GM12878 (cell line): ENCODE measurements around the gene PRPF6. TPM values are rescaled to one million over a fixed set of nuclear protein-coding genes. Genes with fewer than 3 reads are reported as not detected.

Experiments used
- ATAC-seq: fragments of 200-7000 bp; cut with Tn5 transposase; 3 replicates; pipeline ENCODE4 v1.9.1; 2020; ENCODE audit warnings: mild to moderate bottlenecking, moderate library complexity
- BruUV-seq: library from RNA; stranded (reverse); fragments of 400-500 nt; replicated peaks from 2 replicates; lab custom pipeline; 2021; lab: Mats Ljungman, UMichigan
- CTCF ChIA-PET: fragments of 300-600 bp; sonication (Branson Sonifier 250); formaldehyde crosslinking; extraction: SDS; loops from one replicate; lab custom pipeline; 2021; ENCODE audit warnings: inconsistent platforms; lab: Yijun Ruan, JAX
- POLR2A ChIA-PET: fragments of 350-600 bp; formaldehyde crosslinking; extraction: SDS; loops from one replicate; lab custom pipeline; 2021; ENCODE audit warnings: inconsistent platforms; lab: Charles Lee
- RAD21 ChIA-PET: fragments of 300-600 bp; sonication (Branson Sonifier 250); formaldehyde crosslinking; loops from one replicate; lab custom pipeline; 2023; ENCODE audit warnings: antibody characterized with exemption; ENCODE audit not compliant: unreplicated experiment; lab: Charles Lee
- SMC1A ChIA-PET: fragments of 300-600 bp; sonication (Branson Sonifier 250); formaldehyde crosslinking; loops from one replicate; lab custom pipeline; 2023; ENCODE audit not compliant: unreplicated experiment, uncharacterized antibody; lab: Charles Lee
- DNase-seq: peaks from one replicate; pipeline ENCODE4 v3.0.0-alpha.2; 2011; ENCODE audit warnings: low read depth, low spot score
- FAIRE-seq: peaks from 3 replicates; lab custom pipeline; 2011; peaks lifted over from hg19 to GRCh38; lab: Jason Lieb, UNC
- H2AFZ ChIP-seq: 2 replicates; pipeline ENCODE4 v1.6.0; 2011; ENCODE audit warnings: low read depth, low read length, control low read depth; ENCODE audit not compliant: control insufficient read depth
- H3K27ac ChIP-seq: 2 replicates; pipeline ENCODE4 v1.5.1; 2011; ENCODE audit warnings: control low read depth; ENCODE audit not compliant: control insufficient read depth, insufficient read depth
- H3K27me3 ChIP-seq, 2 experiments: replicated peaks in 1 of 2; 2 replicates each; pipeline versions ENCODE4 v1.6.0 to v1.6.1; 2011; ENCODE audit warnings: low read length in 1 of 2; ENCODE audit not compliant: control insufficient read depth in 2 of 2, insufficient read depth in 2 of 2
- H3K36me3 ChIP-seq, 2 experiments: 2 replicates each; pipeline ENCODE4 v1.5.1; 2011; ENCODE audit warnings: low read length in 1 of 2; ENCODE audit not compliant: control insufficient read depth in 2 of 2, insufficient read depth in 2 of 2
- H3K4me1 ChIP-seq: 2 replicates; pipeline ENCODE4 v1.6.1; 2011; ENCODE audit warnings: mild to moderate bottlenecking, low read length, moderate library complexity, mixed read lengths; ENCODE audit not compliant: control insufficient read depth, insufficient read depth
- H3K4me2 ChIP-seq: 2 replicates; pipeline ENCODE4 v1.6.0; 2011; ENCODE audit warnings: control low read depth; ENCODE audit not compliant: control insufficient read depth, insufficient read depth
- H3K4me3 ChIP-seq: fragments of 200-600 bp; sonication (generic); 2 replicates; pipeline ENCODE4 v1.5.1; 2016
- H3K79me2 ChIP-seq: 2 replicates; pipeline ENCODE4 v1.6.0; 2011; ENCODE audit warnings: low read length; ENCODE audit not compliant: control insufficient read depth, insufficient read depth
- H3K9ac ChIP-seq: 2 replicates; pipeline ENCODE4 v1.8.0; 2011; ENCODE audit warnings: low read length, control low read depth, mixed read lengths; ENCODE audit not compliant: control insufficient read depth, insufficient read depth
- H3K9me3 ChIP-seq: replicated peaks from 3 replicates; pipeline ENCODE4 v1.5.1; 2011; ENCODE audit warnings: mild to moderate bottlenecking, low read length; ENCODE audit not compliant: control insufficient read depth, insufficient read depth
- H4K20me1 ChIP-seq: 2 replicates; pipeline ENCODE4 v1.6.0; 2011; ENCODE audit not compliant: control insufficient read depth, insufficient read depth
- BACH1 ChIP-seq: fragments of 450-650 bp; IDR thresholded peaks from 2 replicates; pipeline ENCODE4 v1.6.1; 2017; ENCODE audit warnings: mild to moderate bottlenecking, borderline replicate concordance
- CHD2 ChIP-seq: IDR thresholded peaks from 2 replicates; pipeline ENCODE4 v1.6.1; 2011; ENCODE audit warnings: low read depth, low read length, improper control_type of control experiment, borderline replicate concordance
- E2F4 ChIP-seq: IDR thresholded peaks from 2 replicates; pipeline ENCODE4 v1.6.1; 2012; ENCODE audit warnings: low read depth, low read length, improper control_type of control experiment
- EP300 ChIP-seq, 2 experiments: fragments of 150-350 bp in 1 of 2; IDR thresholded peaks; 2 replicates each; pipeline ENCODE4 v1.6.1; 2011 to 2012; ENCODE audit warnings: low read depth in 2 of 2, low read length in 2 of 2, borderline replicate concordance in 1 of 2, improper control_type of control experiment in 1 of 2, inconsistent platforms in 1 of 2; ENCODE audit not compliant: control insufficient read depth in 1 of 2
- EZH2 ChIP-seq: IDR thresholded peaks from 2 replicates; pipeline ENCODE4 v1.6.1; 2012; ENCODE audit warnings: low read depth, mild to moderate bottlenecking, control low read depth, inconsistent platforms, low read length, borderline replicate concordance; ENCODE audit not compliant: control insufficient read depth
- IKZF2 ChIP-seq, 2 experiments: fragments of 450-650 bp; IDR thresholded peaks; 2 replicates each; pipeline ENCODE4 v1.6.1; 2017; ENCODE audit warnings: mild to moderate bottlenecking in 2 of 2, moderate library complexity in 2 of 2
- JUNB ChIP-seq: IDR thresholded peaks from 2 replicates; pipeline ENCODE4 v1.6.1; 2016; ENCODE audit warnings: antibody characterized with exemption, mild to moderate bottlenecking
- JUND ChIP-seq: IDR thresholded peaks from 2 replicates; pipeline ENCODE4 v1.6.1; 2012; ENCODE audit warnings: low read depth, mild to moderate bottlenecking, low read length, improper control_type of control experiment, moderate library complexity
- MLLT1 ChIP-seq: fragments of 450-650 bp; IDR thresholded peaks from 2 replicates; pipeline ENCODE4 v1.6.1; 2016; ENCODE audit warnings: mild to moderate bottlenecking
- PBX3 ChIP-seq: IDR thresholded peaks from 2 replicates; pipeline ENCODE4 v1.6.1; 2011; ENCODE audit warnings: mild to moderate bottlenecking, low read depth, low read length, moderate library complexity; ENCODE audit not compliant: insufficient replicate concordance
- SMAD1 ChIP-seq: fragments of 450-650 bp; IDR thresholded peaks from 2 replicates; pipeline ENCODE4 v1.6.1; 2018; ENCODE audit warnings: mild to moderate bottlenecking, low read depth; ENCODE audit not compliant: partially characterized antibody
- SREBF2 ChIP-seq: IDR thresholded peaks from 2 replicates; pipeline ENCODE4 v1.6.1; 2012; ENCODE audit warnings: mild to moderate bottlenecking, low read length
- TCF3 ChIP-seq: IDR thresholded peaks from 2 replicates; pipeline ENCODE4 v1.6.1; 2012; ENCODE audit warnings: low read depth, mild to moderate bottlenecking, low read length, borderline replicate concordance; ENCODE audit not compliant: insufficient read depth
- ZBTB11 ChIP-seq: fragments of 450-650 bp; formaldehyde crosslinking; IDR thresholded peaks from 2 replicates; pipeline ENCODE4 v1.5.0; 2022; ENCODE audit warnings: mild to moderate bottlenecking, missing genetic modification characterization
- ZNF24 ChIP-seq: fragments of 450-650 bp; IDR thresholded peaks from 2 replicates; pipeline ENCODE4 v1.6.1; 2017; ENCODE audit warnings: antibody characterized with exemption, mild to moderate bottlenecking
- ZNF274 ChIP-seq: IDR thresholded peaks from one replicate; pipeline ENCODE4 v1.8.0; 2011; ENCODE audit not compliant: insufficient read length, insufficient read depth
- ZZZ3 ChIP-seq: IDR thresholded peaks from 2 replicates; pipeline ENCODE4 v1.6.1; 2011; ENCODE audit warnings: low read depth; ENCODE audit not compliant: control insufficient read depth, insufficient read length
- WGBS: methylation state at CpG from one replicate; pipeline ENCODE4 v1.1.6; 2016; ENCODE audit warnings: low lambda C conversion rate; ENCODE audit not compliant: insufficient replicate concordance, insufficient coverage; ENCODE audit errors: missing lambda C conversion rate; 5-methylcytosine and 5-hydroxymethylcytosine counted together
- in situ Hi-C: fragments of 300-500 bp; cut with MboI; formaldehyde crosslinking; loops from 9 replicates; pipeline ENCODE4 v1.14.3; 2018; ENCODE audit warnings: mixed read lengths
- intact Hi-C: fragments of 100-400 bp; cut with micrococcal nuclease; formaldehyde crosslinking; loops from one replicate; pipeline ENCODE4 v1.14.2; 2022; ENCODE audit not compliant: unreplicated experiment
- polyA plus RNA-seq, 11 experiments: library from polyadenylated mRNA; depleted of rRNA in 4 of 11; unstranded in 6 of 11; stranded (reverse) in 5 of 11; fragments of >200 nt; fragmentation: Nextera tagmentation in 4 of 11; fragmentation: Illumina TruSeq in 1 of 11; extraction: Ambion mirVana in 4 of 11; extraction: Trizol in 1 of 11; gene quantifications; 1 replicate in 1 of 11; 2 replicates in 10 of 11; pipeline versions ENCODE4 v1.2.1 to v1.2.3, GENCODE V29; 2011 to 2016; ENCODE audit warnings: inconsistent platforms in 2 of 11, missing spikeins in 2 of 11, low read depth in 1 of 11
- total RNA-seq, 4 experiments: library from RNA; depleted of rRNA in 3 of 4; stranded (reverse); fragments of >200 nt in 3 of 4; fragmentation: Illumina TruSeq in 1 of 4; extraction: Trizol in 1 of 4; gene quantifications; 2 replicates each; pipeline versions ENCODE4 v1.2.1 to v1.2.3, GENCODE V29; 2013 to 2021

Gene PRPF6
- total and polyA plus RNA-seq, 10 of the 15 experiments (the other 5 are each of a cell fraction or from before 2014, with no cell fraction given): 5.0 to 102 (median 71.3) TPM

GRCh38 chr20:63931735-63932134 is 49.2 kb upstream of the PRPF6 start:
- ChIA-PET POLR2A (no interaction called here), RAD21 (no interaction called here), SMC1A (interaction anchor here (0.6 kb wide), 1 partner anchor 15 kb away, joined by 3 read pairs; no protein-coding TSS in a partner anchor), CTCF (interaction anchor here (1.1 kb wide), 1 partner anchor 126 kb away, joined by 3 read pairs; no protein-coding TSS in a partner anchor)
- H3K4me3 ChIP-seq: no peak overlapping the region
- H4K20me1 ChIP-seq: no peaks in the 10 kb centered on the region
- H3K4me2 ChIP-seq: no peak overlapping the region
- no peaks in the 10 kb centered on the region for H3K9me3 ChIP-seq
- no peak overlapping the region for H2AFZ ChIP-seq
- no peaks in the 10 kb centered on the region for H3K79me2 ChIP-seq
- H3K27me3 ChIP-seq: no peaks in the 10 kb centered on the region
- no peak overlapping the region for H3K27ac ChIP-seq
- H3K4me1 ChIP-seq: no peaks in the 10 kb centered on the region
- BruUV-seq: no TSS peak
- in situ Hi-C loops: no loop called here
- no peak for ATAC-seq
- DNase-seq: no peak
- no peak for FAIRE-seq
- peaks cover 14 to 32% of the 10 kb centered on the region in 2 experiments for H3K36me3 ChIP-seq
- intact Hi-C loops: no loop called here
- WGBS: 97% methylated on average over 14 of the region's 19 CpGs
- H3K9ac ChIP-seq: no peak overlapping the region
- TF ChIP-seq ZNF274 (no peak), ZZZ3 (no peak), BACH1 (no peak), IKZF2 (IDR thresholded peaks at IDR 0.05) (no peak), E2F4 (no peak), TCF3 (no peak), MLLT1 (no peak), PBX3 (no peak), CHD2 (no peak), ZBTB11 (CRISPR knock-in tag) (no peak), EP300 (IDR thresholded peaks at IDR 0.05; ENCODE audit: borderline replicate concordance in 1 of 2, control insufficient read depth in 1 of 2, low read depth in 2 of 2, low read length in 2 of 2) (no peak), EZH2 (no peak), ZNF24 (no peak), JUNB (no peak), SREBF2 (no peak), JUND (no peak), SMAD1 (no peak)
